Endothelial cell of umbilical vein (primary cell): ENCODE data around the gene IL21. TPM values are rescaled to one million over a fixed set of nuclear protein-coding genes. Genes with fewer than 3 reads are reported as not detected.

Experiments used
- BruUV-seq: library from RNA; stranded (reverse); fragments of 400-500 nt; replicated peaks from 2 replicates; lab custom pipeline; 2021; lab: Mats Ljungman, UMichigan
- CTCF ChIA-PET: fragments of 300-600, 350-600 bp; sonication (Branson Sonifier 250); formaldehyde crosslinking; loops from one replicate; lab custom pipeline; 2021; ENCODE audit warnings: antibody characterized with exemption, inconsistent platforms; lab: Charles Lee
- POLR2A ChIA-PET: fragments of 300-600, 350-600 bp; sonication (Branson Sonifier 250); formaldehyde crosslinking; loops from one replicate; lab custom pipeline; 2021; ENCODE audit warnings: antibody characterized with exemption, inconsistent platforms; lab: Charles Lee
- DNase-seq: peaks from one replicate; pipeline ENCODE4 v3.0.0-alpha.2; 2011; ENCODE audit warnings: low read depth, low spot score
- FAIRE-seq: peaks from 2 replicates; lab custom pipeline; 2011; peaks lifted over from hg19 to GRCh38; lab: Jason Lieb, UNC
- H2AFZ ChIP-seq: 2 replicates; pipeline ENCODE4 v1.6.0; 2012; ENCODE audit warnings: low read depth, low read length, control low read depth, inconsistent platforms
- H3K27ac ChIP-seq: 2 replicates; pipeline ENCODE4 v1.5.1; 2011; ENCODE audit warnings: low read depth, mild to moderate bottlenecking, control low read depth, low read length, moderate library complexity; ENCODE audit not compliant: insufficient read depth
- H3K27me3 ChIP-seq, 2 experiments: 2 replicates each; pipeline versions ENCODE4 v1.6.0 to v1.6.1; 2011; ENCODE audit warnings: low read length in 2 of 2, mixed read lengths in 1 of 2; ENCODE audit not compliant: control insufficient read depth in 2 of 2, insufficient read depth in 2 of 2
- H3K36me3 ChIP-seq, 2 experiments: 2 replicates in 1 of 2; 3 replicates in 1 of 2; pipeline ENCODE4 v1.5.1; 2011; ENCODE audit warnings: low read length in 2 of 2, mild to moderate bottlenecking in 1 of 2, moderate library complexity in 1 of 2; ENCODE audit not compliant: control insufficient read depth in 2 of 2, insufficient read depth in 2 of 2; ENCODE audit errors: extremely low read depth in 1 of 2
- H3K4me1 ChIP-seq: 3 replicates; pipeline ENCODE4 v1.5.1; 2011; ENCODE audit warnings: mild to moderate bottlenecking, low read length; ENCODE audit not compliant: control insufficient read depth, insufficient read depth; ENCODE audit errors: extremely low read depth
- H3K4me2 ChIP-seq: 2 replicates; pipeline ENCODE4 v1.6.1; 2011; ENCODE audit warnings: low read length, control low read depth, mixed read lengths; ENCODE audit not compliant: insufficient read depth
- H3K4me3 ChIP-seq, 3 experiments: fragments of 200-600 bp in 1 of 3; sonication (generic), shearing (Covaris generic) in 1 of 3; replicated peaks in 1 of 3; 2 replicates each; pipeline ENCODE4 v1.5.1; 2011 to 2016; ENCODE audit warnings: control low read depth in 3 of 3, low read length in 3 of 3, mild to moderate bottlenecking in 2 of 3, inconsistent platforms in 1 of 3, low read depth in 1 of 3, moderate library complexity in 1 of 3; ENCODE audit not compliant: insufficient read depth in 1 of 3
- H3K79me2 ChIP-seq: 2 replicates; pipeline ENCODE4 v1.6.0; 2012; ENCODE audit warnings: low read length, inconsistent platforms; ENCODE audit not compliant: control insufficient read depth, insufficient read depth
- H3K9ac ChIP-seq: replicated peaks from 2 replicates; pipeline ENCODE3; 2011; ENCODE audit warnings: low read length, control low read depth; ENCODE audit not compliant: insufficient read depth; ENCODE audit errors: extremely low read depth
- H3K9me1 ChIP-seq: replicated peaks from 3 replicates; pipeline ENCODE4 v1.6.0; 2011; ENCODE audit warnings: mild to moderate bottlenecking, low read length; ENCODE audit not compliant: control insufficient read depth, insufficient read depth; ENCODE audit errors: extremely low read depth
- H3K9me3 ChIP-seq: replicated peaks from 2 replicates; pipeline ENCODE4 v1.5.1; 2012; ENCODE audit warnings: low read length, inconsistent platforms; ENCODE audit not compliant: control insufficient read depth, insufficient read depth
- H4K20me1 ChIP-seq: replicated peaks from 2 replicates; pipeline ENCODE3; 2011; ENCODE audit warnings: mild to moderate bottlenecking, low read length; ENCODE audit not compliant: control insufficient read depth, insufficient read depth; ENCODE audit errors: extremely low read depth
- CTCF ChIP-seq, 2 donors: IDR thresholded peaks; 1 replicate in 1 of 2; 2 replicates in 1 of 2; pipeline ENCODE4 v1.5.1; 2011; ENCODE audit warnings: low read length in 2 of 2, mild to moderate bottlenecking in 2 of 2, moderate library complexity in 2 of 2, control low read depth in 1 of 2, inconsistent platforms in 1 of 2, low read depth in 1 of 2; ENCODE audit not compliant: insufficient read depth in 1 of 2; ENCODE audit errors: extremely low read depth in 1 of 2
- EZH2 ChIP-seq: IDR thresholded peaks from 2 replicates; pipeline ENCODE4 v1.6.1; 2012; ENCODE audit warnings: borderline replicate concordance, low read depth, mild to moderate bottlenecking, moderate library complexity, low read length, inconsistent platforms; ENCODE audit not compliant: severe bottlenecking
- FOS ChIP-seq: IDR thresholded peaks from 2 replicates; pipeline ENCODE4 v1.6.1; 2011; ENCODE audit warnings: mild to moderate bottlenecking, low read length, moderate library complexity, borderline replicate concordance; ENCODE audit not compliant: insufficient read depth
- GATA2 ChIP-seq: IDR thresholded peaks from 2 replicates; pipeline ENCODE4 v1.7.0; 2011; ENCODE audit warnings: low read depth, mild to moderate bottlenecking, moderate library complexity, mixed read lengths, low read length; ENCODE audit not compliant: insufficient read length, insufficient read depth
- MYC ChIP-seq: IDR thresholded peaks from one replicate; pipeline ENCODE4 v1.6.1; 2011; ENCODE audit warnings: mild to moderate bottlenecking, low read depth, low read length
- POLR2A ChIP-seq: IDR thresholded peaks from 2 replicates; pipeline ENCODE4 v1.6.1; 2012; ENCODE audit warnings: low read depth, mild to moderate bottlenecking, control low read depth, low read length
- POLR2AphosphoS5 ChIP-seq: IDR thresholded peaks from 2 replicates; pipeline ENCODE4 v1.6.1; 2012; ENCODE audit warnings: low read depth, mild to moderate bottlenecking, control low read depth, low read length, moderate library complexity; ENCODE audit not compliant: insufficient read depth
- dilution Hi-C: fragments of 300-500 bp; cut with MboI; formaldehyde crosslinking; loops from one replicate; pipeline ENCODE4 v1.15.0; 2019; ENCODE audit warnings: low sequenced_read_pairs; ENCODE audit not compliant: extremely low pct_ligation_motif_present
- intact Hi-C: fragments of 100-400 bp; cut with micrococcal nuclease; formaldehyde crosslinking; loops from one replicate; pipeline ENCODE4 v1.10.0; 2022
- polyA plus RNA-seq, 4 experiments: library from polyadenylated mRNA; depleted of rRNA in 3 of 4; stranded (reverse) in 3 of 4; unstranded in 1 of 4; fragments of >200 nt; gene quantifications; 2 replicates each; pipeline versions ENCODE4 v1.2.1 to v1.2.3, GENCODE V29; 2011 to 2012; ENCODE audit warnings: missing spikeins in 1 of 4
- total RNA-seq: library from RNA; stranded (reverse); gene quantifications from 2 replicates; pipeline ENCODE4 v1.2.3, GENCODE V29; 2021

Gene IL21
- total and polyA plus RNA-seq, 2 donors (not counting 3 experiments of a cell fraction or from before 2014, with no cell fraction given): not detected

GRCh38 chr4:122616915-122617596, 3.8 kb downstream of the IL21 start:
- no peak overlapping the region for H3K9ac ChIP-seq
- CTCF ChIA-PET: interaction anchor here (1.1 to 1.5 kb wide), 2 partner anchors 15 to 100 kb away, joined by 4 to 5 read pairs; no protein-coding TSS in a partner anchor
- FAIRE-seq (no peak), DNase-seq (no peak)
- H3K79me2 ChIP-seq: no peaks in the 10 kb centered on the region
- TF ChIP-seq POLR2A: no peak
- no peak for TF ChIP-seq GATA2
- no peak for TF ChIP-seq POLR2AphosphoS5
- no peak for TF ChIP-seq EZH2
- TF ChIP-seq MYC: no peak
- TF ChIP-seq CTCF (IDR thresholded peaks at IDR 0.05; ENCODE audit: extremely low read depth in 1 of 2, insufficient read depth in 1 of 2, low read depth in 1 of 2, low read length in 2 of 2): no peak
- no peak for TF ChIP-seq FOS
- dilution Hi-C loops (no loop called here), intact Hi-C loops (no loop called here)
- no peaks in the 10 kb centered on the region for H3K36me3 ChIP-seq
- no TSS peak for BruUV-seq
- H4K20me1 ChIP-seq: no peaks in the 10 kb centered on the region
- no peak overlapping the region for H2AFZ ChIP-seq
- H3K4me2 ChIP-seq: no peak overlapping the region
- no peaks in the 10 kb centered on the region for H3K9me3 ChIP-seq
- H3K27me3 ChIP-seq: peaks cover 5% of the 10 kb centered on the region in 2 experiments
- H3K9me1 ChIP-seq: no peaks in the 10 kb centered on the region
- no peak overlapping the region for H3K4me3 ChIP-seq
- H3K4me1 ChIP-seq: no peaks in the 10 kb centered on the region
- POLR2A ChIA-PET: interaction anchor here (0.6 kb wide), 1 partner anchor 179 kb away, joined by 3 read pairs; no protein-coding TSS in a partner anchor
- no peak overlapping the region for H3K27ac ChIP-seq
